GM18502 (cell line): ENCODE data around the gene SLC26A1.
"Not testable (repeated sequence)": the region's sequence is repeated elsewhere in the genome, so short reads cannot be mapped to it uniquely, and the experiment has no call there.

Experiments
- ATAC-seq: cut with Tn5 transposase; IDR thresholded peaks from one replicate; pipeline ENCODE4 v1.9.1; 2021; ENCODE audit warnings: mild to moderate bottlenecking; ENCODE audit not compliant: unreplicated experiment, poor library complexity

Gene SLC26A1

DNA sequence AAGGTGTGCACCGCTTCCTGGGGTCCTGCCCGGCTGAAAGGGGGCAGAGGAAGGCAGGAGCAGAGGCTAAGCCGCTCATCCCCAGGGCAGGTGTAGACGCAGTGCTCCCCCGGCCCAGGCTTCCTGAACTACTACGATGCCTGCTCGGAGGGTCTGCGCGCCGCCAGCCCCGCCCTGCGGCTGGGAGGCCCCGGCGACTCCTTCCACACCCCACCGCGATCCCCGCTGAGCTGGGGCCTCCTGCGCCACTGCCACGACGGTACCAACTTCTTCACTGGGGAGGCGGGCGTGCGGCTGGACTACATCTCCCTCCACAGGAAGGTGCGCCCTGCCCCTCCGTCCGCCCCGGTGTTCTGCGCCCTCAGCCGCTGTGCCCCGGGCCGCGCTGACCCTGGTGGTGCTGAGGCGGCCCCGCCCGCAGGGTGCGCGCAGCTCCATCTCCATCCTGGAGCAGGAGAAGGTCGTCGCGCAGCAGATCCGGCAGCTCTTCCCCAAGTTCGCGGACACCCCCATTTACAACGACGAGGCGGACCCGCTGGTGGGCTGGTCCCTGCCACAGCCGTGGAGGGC is 8.4 kb upstream of the SLC26A1 start:
- no peak for ATAC-seq

DNA sequence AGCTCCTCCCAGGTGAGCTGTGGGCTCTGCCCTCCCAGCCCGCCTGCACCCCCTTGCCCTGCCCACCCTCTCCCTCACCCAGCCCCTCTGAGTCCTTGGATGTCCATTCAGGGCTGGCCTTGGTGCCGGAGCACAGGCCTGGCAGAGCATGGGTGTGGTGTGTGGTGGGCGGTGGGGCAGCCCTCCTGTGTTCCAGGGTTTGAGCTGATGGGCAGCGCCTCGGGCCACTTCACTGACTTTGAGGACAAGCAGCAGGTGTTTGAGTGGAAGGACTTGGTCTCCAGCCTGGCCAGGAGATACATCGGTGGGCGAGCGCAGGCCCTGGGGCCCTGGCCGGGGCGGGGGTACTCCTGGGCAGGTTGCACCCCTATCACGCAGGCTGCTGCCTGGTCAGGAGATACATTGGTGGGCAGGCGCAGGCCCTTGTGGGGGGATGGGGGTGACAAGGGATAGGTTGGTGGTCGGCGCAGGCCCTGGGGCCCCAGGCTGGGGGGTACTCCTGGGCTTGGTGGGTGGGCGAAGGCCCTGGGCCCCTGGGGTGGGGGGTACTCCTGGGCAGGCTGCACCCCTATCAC is 7.6 kb upstream of the SLC26A1 start:
- ATAC-seq, result no peak

DNA sequence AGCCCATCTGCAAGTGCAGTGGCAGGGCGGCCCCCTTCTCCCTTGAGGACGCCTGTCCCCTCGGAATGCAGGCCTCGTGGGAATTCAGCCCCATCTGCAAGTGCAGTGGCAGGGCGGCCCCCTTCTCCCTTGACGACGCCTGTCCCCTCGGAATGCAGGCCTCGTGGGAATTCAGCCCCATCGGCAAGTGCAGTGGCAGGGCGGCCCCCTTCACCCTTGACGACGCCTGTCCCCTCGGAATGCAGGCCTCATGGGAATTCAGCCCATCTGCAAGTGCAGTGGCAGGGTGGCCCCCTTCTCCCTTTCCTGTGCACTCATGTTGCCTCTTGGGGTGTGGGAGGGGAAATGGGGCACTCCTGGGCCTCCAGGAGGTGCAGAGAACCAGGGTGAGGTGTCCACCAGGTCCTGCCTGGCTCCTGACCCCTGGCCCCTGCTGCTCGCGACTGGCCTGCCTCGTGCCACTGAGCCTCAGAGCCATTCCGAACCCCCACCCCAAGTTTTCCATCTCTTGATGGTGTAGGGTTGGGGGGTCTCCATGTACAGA is 6.8 kb upstream of the SLC26A1 start:
- no peak for ATAC-seq

DNA sequence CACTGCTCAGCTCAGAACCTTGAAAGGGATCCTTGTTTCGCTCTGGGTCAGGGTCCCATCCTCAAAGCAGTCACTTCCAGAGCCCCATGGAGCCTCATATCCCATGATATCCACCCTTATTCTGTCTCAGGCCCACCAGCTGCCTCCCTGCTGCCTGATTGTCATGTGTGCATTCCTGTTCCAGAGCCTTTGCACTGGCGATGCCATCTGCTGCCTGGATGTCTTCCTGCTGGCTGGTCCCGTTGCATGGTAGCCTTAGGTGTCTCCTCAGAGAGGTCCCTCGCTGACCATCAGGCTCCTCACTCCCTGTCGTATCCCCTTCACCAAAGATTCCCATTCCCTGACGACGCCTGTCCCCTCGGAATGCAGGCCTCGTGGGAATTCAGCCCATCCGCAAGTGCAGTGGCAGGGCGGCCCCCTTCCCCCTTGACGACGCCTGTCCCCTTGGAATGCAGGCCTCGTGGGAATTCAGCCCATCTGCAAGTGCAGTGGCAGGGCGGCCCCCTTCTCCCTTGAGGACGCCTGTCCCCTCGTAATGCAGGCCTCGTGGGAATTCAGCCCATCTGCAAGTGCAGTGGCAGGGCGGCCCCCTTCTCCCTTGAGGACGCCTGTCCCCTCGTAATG is 6.1 kb upstream of the SLC26A1 start:
- ATAC-seq, result not testable (repeated sequence)

DNA sequence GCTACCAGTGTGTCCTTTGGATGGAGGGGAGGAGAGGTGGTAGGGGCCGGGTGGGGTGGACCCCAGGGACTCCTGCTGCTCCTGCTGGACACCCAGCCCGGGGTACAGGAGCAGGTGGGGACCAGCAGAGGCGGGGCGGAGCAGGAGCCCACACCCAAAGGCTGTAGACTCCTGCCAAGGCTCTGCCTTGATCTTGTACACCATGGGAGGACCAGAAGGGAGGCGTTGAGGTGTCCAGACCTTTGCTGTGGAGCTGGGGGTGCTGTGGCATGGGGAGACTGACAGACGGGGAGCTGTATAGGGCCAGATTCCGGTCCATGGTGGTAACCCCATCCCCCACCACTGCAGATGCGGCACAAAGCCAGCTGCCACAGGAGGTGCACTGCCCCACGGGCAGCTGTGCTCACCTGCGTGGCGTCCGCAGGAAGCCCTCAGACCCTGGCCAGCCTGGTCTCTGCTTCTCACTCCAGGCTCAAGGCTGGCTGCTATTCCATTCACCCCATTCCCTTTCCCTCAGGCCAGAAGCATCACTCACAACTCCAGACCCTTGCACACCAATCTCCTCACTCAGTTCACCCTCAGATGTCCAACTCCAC is 5.0 kb upstream of the SLC26A1 start:
- no peak for ATAC-seq

DNA sequence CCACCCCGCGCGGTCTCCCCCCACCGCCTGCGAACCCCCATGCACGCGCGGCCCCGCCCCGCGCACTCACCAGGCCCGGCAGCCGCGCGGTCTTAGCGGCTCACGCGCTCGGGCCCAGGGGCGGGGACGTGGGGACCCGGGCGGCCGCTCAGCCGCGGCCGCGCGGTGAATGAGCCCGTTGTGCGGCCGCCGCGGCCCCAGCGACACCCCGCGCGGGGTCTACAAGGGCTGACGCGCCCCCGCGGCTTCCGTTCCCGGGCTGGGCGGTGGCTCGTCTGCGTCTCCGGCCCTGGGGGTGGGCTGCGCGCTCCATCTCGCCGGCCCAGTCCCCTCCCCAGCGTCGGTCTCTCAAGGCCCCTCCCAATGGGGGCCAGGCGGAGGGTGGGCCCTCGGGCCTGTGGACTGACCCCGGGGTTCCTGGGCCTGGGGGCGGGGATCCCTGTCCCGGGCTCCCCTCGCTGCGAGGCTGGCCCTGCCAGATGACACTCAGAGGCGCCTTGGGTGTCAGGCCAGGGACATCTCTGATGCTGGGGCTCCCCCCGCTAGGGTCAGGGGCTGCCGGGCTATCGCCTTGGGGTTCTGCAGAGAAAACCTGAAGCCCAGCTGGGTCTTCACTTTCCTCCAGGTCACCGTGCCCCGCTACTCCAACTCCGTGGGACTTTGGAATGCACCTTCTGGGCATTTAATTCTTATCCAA is 4.3 kb upstream of the SLC26A1 start:
- ATAC-seq, result no peak

DNA sequence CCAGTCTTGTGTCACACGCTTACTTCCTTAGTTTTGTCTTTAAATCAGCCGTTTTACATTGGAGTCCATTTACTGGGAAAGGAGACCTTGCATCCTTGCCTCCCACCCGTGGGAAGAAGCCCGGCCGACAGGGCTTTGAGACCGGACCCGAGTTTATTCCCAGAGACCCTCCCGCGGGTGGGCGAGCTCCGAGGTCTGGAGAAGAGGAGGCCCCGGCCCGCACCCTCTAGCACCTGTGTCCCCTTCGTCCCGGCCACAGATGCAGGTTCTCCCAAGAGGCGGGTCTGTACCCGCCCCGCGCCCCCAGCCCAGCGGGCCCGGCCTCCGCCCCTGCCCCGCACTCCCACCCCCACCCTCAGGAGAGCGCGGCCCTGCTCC is 3.8 kb upstream of the SLC26A1 start:
- ATAC-seq, result no peak

DNA sequence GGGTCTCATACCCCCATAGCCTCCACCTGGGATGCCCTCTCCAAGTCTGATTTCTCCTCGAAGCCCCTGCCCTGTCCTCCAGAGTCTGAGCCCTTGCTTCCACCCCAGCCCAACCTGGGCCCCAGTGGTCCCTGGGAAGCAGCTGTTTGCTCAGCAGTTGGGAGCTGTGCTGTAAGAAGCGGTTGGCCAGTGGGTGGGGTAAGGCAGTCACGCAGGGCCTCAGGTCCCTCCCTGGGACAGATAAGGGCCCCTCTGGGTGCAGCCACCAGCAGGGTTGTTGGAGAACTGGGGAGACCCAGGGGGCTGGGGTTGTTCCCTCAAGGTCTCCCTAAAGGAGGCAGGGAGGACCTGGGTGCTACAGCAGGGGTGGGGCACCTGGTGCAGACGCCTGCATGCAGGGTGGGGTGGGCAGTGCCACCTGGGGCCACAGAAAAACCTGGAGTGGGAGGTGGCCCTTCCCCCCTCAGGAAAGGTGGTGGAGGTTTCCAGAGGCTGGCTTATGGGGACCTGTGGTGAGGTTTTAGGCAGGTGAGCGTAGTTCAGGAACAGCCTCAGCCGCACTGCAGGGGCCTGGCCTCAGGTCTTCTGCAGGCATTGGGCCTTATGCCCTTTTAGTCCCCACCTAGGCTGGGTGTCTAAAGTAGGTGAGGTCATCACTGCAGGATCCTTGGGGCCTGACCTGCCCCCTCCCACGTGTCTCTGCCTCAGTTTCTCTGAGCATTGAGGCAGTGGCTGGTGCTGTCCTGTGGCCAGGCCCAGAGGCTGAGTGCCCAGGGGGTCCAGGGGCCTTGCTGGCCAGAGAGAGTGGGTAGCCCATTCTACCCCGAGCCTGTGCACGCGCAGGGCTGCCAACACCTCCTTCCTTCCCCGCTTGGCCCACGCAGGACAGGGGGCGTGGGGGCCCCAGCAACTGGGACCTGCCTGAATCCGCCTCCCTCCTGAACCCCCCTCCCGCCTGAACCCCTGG is 3.1 kb upstream of the SLC26A1 start:
- no peak for ATAC-seq

DNA sequence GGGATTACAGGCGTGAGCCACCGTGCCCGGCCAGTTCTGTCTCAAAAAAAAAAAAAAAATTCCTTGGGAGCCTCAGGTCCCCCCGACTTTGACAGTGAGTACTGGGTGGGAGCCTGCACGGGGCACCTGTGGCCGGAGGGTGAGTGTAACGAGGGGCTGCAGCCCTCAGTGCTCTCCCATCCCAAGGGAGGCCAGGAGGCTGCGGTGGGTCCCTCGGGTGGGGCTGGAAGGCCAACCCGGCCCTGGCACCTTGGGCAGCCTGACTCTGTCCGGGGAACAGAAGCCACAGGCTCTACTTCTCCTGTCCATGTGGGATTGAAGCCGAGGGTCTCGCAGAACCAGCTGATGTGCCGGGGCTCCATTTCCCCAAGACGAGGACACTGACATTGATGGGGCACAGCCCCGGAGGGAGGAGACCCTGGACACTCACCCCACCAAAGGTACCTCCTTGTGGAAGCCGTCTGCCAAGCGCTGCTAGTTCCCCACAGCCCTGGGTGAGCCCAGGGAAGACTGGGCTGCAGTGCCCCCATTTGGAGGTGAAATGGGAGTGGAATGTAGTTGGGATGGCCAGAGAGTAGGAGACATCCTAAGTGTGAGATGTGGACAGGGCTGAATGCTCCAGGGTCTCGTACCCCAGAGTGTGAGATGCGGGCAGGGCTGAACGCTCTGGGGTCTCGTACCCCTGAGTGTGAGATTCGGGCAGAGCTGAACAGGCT is 2.3 kb upstream of the SLC26A1 start:
- no peak for ATAC-seq

DNA sequence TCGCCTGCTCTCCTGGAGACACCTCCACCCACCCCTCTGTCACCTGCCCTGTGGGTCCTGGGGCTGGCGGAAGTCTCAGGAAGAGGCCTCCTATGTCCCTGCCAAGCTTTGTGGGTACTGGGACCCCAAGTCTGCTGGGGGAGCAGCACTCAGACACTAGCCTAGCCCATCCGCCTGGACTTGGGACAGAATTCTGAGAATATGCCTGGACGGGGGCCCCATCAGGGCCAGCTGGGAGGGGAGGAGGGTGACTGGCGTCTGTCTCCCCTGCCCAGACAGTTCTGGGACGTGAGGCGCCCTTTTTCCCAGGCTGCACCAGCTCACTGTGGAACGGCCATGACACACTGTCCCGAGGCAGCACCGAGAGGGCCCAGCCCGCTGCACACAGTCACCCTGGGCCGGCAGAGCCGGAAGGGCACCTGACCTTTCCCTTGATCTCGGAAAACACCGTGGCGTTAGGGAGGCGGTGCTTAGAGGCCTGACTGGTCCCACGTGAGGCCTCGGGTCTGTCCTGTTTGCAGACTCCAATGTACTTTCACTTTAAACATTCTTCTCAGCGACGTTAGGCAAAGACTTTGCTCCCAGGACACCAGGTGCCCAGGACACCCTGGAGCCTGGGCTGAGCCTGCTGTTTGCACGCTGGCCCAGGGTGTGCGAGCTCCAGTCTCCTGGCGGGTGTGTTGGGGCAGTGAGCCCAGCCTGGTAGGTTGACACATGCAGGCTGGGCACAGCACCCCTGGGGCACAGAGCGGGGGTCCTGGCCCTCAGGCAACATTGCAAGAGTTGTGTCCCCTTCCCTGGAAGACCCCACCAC is 700 bp downstream of the SLC26A1 start:
- no peak for ATAC-seq

DNA sequence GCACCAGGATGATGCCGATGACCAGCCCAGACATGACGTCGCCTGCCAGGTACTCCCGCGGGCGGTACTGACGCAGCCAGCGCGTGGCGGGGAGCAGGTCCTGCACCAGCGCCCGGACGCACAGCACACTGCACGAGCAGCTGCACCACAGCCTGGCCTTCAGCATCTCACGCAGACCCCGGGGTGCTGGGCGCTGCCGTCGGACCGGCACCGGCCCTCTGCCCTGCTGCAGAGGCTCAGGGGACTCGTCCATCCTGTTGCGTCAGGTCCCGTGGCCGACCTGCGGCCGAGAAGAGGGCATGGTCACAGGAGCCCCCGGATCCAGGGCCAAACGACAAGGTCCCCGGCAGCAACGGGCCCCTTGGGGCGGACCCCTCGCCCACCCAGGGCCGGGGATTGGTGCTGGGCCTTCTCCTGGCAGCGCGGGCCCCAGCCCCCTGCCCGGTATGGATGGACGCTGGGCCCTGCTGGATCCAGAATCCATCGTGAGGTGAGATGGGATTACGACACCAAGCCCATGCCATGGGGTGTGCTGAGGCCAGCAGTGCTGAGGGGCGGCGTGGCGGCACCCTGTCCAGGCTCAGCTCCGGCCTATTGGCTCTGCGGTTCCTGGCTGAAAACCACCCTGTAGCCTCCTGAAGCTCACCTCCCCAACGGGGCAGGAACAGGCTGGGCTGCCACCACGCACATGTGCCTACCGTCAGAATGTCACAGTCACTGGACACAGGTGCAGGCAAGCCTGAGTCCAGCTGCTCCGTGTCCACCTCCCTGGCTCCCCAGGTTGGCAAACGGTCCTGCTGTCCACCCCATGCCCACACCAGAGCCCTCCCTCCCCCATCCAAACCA is 1.5 kb downstream of the SLC26A1 start:
- ATAC-seq, result no peak

DNA sequence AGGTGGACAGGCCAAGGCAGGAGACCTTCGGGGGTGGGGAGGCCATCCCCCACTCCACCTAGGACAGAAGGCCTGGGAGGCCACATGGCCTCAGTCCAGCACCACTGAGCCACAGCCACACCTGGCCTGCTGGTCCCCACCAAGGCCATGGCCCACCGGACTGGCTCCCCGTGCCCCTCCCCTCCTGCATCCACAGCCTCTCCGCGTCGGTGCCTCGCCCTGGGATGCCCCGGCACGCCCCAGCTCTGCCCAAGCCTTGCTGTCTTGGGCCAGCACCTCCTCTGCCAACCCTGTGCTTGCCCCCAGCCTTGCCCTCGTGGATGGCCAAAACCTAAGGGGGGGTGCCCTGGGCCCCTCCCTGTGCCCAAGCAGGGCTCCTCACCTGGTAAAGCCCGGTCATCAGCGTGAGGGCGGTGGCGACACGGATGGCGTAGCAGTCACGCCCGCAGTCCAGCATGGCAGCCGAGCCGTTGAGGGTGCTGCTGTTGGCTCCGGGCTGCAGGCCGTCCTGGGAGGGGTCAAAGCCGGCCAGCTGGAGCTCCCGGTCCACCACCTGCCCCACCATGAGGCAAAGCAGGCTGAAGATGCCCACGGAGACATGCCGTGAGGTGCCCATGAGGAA is 2.3 kb downstream of the SLC26A1 start:
- no peak for ATAC-seq

DNA sequence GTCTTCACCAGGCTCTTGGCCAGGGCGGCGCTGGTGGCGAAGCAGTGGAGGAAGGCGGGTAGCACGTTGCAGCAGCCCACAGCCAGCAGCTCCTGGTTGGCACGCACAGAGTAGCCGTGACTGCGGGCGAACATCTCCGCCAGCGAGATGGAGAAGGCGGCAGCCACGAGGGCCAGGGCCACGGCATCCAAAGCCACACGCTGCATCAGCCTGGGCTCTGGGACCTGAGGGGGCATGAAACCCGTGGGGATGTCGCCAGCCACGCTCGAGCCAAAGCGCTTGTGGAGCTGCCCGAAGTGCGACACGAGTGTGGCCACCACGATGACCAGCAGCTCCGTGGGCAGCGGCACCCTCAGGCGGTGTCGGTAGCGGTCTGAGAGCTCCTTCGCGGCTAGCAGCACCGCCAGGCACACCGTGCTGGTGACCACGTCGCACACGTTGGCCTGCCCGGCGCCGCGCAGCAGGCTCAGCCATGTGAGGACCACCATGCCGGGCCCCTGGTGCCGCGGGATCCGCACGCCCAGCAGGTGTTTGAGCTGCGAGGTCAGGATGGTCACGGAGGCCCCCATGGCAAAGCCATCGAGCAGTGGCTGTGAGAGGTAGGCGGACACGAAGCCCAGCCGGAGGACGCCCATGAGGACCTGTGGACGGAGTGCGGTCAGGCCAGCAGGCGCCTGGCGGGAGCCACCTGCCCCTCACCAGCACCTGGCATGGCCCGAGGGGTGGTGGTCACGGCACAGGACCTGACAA is 3.3 kb downstream of the SLC26A1 start:
- ATAC-seq, result no peak

DNA sequence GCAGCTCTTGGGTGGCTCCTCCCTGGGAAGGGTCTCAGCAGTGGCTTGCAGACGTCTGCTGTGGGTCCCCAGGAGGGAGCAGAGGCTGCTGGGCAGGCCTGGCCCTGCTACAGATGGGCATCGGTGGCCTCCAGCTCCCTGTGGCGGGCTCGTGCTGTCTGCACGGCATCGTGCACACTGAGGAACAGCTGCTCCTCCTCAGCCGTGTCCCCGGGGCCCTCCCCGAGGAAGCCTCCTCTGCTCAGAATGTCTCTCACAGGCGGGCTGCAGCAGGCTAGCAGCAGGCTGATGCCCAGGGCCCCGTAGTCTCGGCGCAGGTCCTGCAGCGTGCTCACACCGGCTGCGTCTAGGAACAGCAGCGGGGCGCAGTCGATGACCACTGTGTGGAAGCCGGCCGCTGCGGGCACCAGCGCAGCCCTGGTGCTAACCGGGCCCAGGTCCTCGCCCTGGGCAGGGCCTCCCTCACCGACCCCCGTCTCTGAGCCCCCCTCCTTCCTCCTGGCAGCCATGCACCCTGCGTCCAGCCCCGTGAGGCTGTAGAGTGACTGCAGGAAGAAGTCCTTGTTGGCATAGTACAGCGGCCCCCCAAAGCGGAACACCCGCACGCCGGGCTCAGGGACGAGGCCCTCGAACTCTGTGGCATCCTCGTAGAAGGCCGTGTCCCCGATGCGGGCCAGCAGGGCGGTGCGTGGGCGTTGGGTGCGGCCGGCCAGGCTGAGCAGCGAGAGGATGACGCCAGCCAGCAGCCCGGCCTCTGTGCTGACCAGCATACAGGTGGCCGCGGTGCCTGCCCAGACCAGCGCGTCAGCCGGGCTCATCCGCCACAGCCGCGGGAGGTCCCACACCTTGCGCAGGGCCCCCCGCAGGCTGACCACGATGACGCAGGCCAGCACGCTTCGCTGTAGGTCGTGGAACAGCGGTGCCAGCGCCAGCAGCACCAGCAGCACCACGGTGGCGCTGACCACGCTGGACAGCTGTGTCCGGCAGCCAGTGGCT is 4.2 kb downstream of the SLC26A1 start:
- no peak for ATAC-seq
